ENCODE data around the gene CCNL2. TPM values are rescaled to one million over a fixed set of nuclear protein-coding genes. Genes with fewer than 3 reads are reported as not detected.

CCNL2 gene
- total RNA-seq, 1 experiment from 2014 or later, result 173 TPM

GRCh38 chr1:1360506-1361169 lies 38.5 kb downstream of the CCNL2 start:
- Histone ChIP-seq H3K4me2 (ENCODE audit: insufficient read depth, insufficient read length, low read length) (no peak overlapping the region), H3K79me2 (ENCODE audit: insufficient read depth, low read length) (no peaks in the 10 kb centered on the region), H3K18ac (ENCODE audit: insufficient read length, low read depth, low read length) (no peak overlapping the region), H3K4me1 (ENCODE audit: insufficient read depth, low read length) (peaks cover 2% of the 10 kb centered on the region; the same call in 1 of the 2 replicates), H3K56ac (ENCODE audit: insufficient read length, low read depth, low read length) (no peak overlapping the region), H2BK120ac (ENCODE audit: low read depth, low read length, poor library complexity, severe bottlenecking) (no peak overlapping the region), H3K27ac (ENCODE audit: insufficient read length, low read depth, low read length) (no peak overlapping the region), H2BK5ac (ENCODE audit: insufficient read length, low read length) (no peak overlapping the region), H3K27me3 (ENCODE audit: insufficient read depth, low read length) (no peaks in the 10 kb centered on the region), H2BK12ac (ENCODE audit: insufficient read length, low read depth, low read length) (no peak overlapping the region), H4K91ac (ENCODE audit: insufficient read length, low read depth, low read length) (no peak overlapping the region), H2BK15ac (ENCODE audit: low read depth, low read length) (no peak overlapping the region), H4K20me1 (ENCODE audit: control insufficient read depth, insufficient read depth, insufficient read length) (no peaks in the 10 kb centered on the region), H2AFZ (ENCODE audit: low read length) (no peak overlapping the region), H4K5ac (ENCODE audit: insufficient read length, low read depth, low read length) (peak overlapping the region; percentile 53), H3K9me3 (ENCODE audit: control insufficient read depth, low read depth, low read length) (no peaks in the 10 kb centered on the region), H3K79me1 (ENCODE audit: insufficient read depth, low read depth, low read length, poor library complexity, severe bottlenecking) (no peaks in the 10 kb centered on the region), H2AK5ac (ENCODE audit: insufficient read length, low read length) (no peak overlapping the region), H4K8ac (replicated peaks; ENCODE audit: insufficient read length, low read depth, low read length) (no peak overlapping the region), H3K23me2 (ENCODE audit: insufficient read length, low read depth, low read length, poor library complexity, severe bottlenecking) (no peaks in the 10 kb centered on the region), H2BK20ac (ENCODE audit: low read depth, low read length, poor library complexity, severe bottlenecking) (no peak overlapping the region), H3K9ac (ENCODE audit: extremely low read depth, insufficient read length, low read length) (no peak overlapping the region), H3K14ac (ENCODE audit: insufficient read depth, low read length) (peak overlapping the region; percentile 16; the same call in 1 of the 2 replicates), H3K23ac (ENCODE audit: insufficient read length, low read depth, low read length) (no peak overlapping the region), H3K4ac (ENCODE audit: low read depth, low read length) (no peak overlapping the region), H3T11ph (ENCODE audit: low read length) (no peak overlapping the region)
- H3K27ac Mint-ChIP-seq, result peak overlapping the region in 1 of 3 experiments; percentile 18; a peak in 1 of 7 replicates
- H3K36me3 Mint-ChIP-seq (ENCODE audit: insufficient read depth in 1 of 3, low read depth in 3 of 3), result no peaks in the 10 kb centered on the region
- no peaks in the 10 kb centered on the region; a peak in 2 of 5 replicates for H3K9me3 Mint-ChIP-seq
- H3K27me3 Mint-ChIP-seq (ENCODE audit: low read depth), result peaks cover 40% of the 10 kb centered on the region
- H3K4me1 Mint-ChIP-seq, result peaks cover 22 to 42% of the 10 kb centered on the region in 2 experiments
- TF ChIP-seq CTCF (conservative IDR thresholded peaks at IDR 0.05), result no peak
- WGBS (ENCODE audit: extremely low coverage, insufficient read length, low lambda C conversion rate), result no CpG with 5 or more reads among the region's 20 CpGs
- DNase-seq, result no peak
- H3K4me3 Mint-ChIP-seq, result no peak overlapping the region; a peak in 1 of 5 replicates
